HFF-Myc (cell line): ENCODE measurements around the gene TSN.

Experiments
- DNase-seq: peaks from one replicate; pipeline ENCODE4 v3.0.0-alpha.2; 2011; ENCODE audit warnings: low read depth; ENCODE audit errors: extremely low read depth
- H3K4me3 ChIP-seq: replicated peaks from 2 replicates; pipeline ENCODE4 v1.5.1; 2011; ENCODE audit warnings: low read depth, mild to moderate bottlenecking, control low read depth, low read length
- CTCF ChIP-seq: IDR thresholded peaks from 2 replicates; pipeline ENCODE4 v1.5.1; 2012; ENCODE audit warnings: mild to moderate bottlenecking, low read depth, low read length, control low read depth; ENCODE audit errors: missing control alignments

TSN gene

GRCh38 chr2:121783180-121783579 is 27.7 kb downstream of the TSN start:
- no peak for DNase-seq
- TF ChIP-seq CTCF: no peak
- no peak overlapping the region for H3K4me3 ChIP-seq

- no peak overlapping the region for H3K4me3 ChIP-seq
- no peak for DNase-seq
- TF ChIP-seq CTCF: no peak
Measured at GRCh38 chr2:121788685-121789084, 33.2 kb downstream of the TSN start.

GRCh38 chr2:121790276-121790956 is 35.0 kb downstream of the TSN start:
- TF ChIP-seq CTCF: no peak
- DNase-seq: peak; percentile 55
- no peak overlapping the region for H3K4me3 ChIP-seq

GRCh38 chr2:121791290-121791689 is 35.8 kb downstream of the TSN start:
- DNase-seq: no peak
- no peak for TF ChIP-seq CTCF
- no peak overlapping the region for H3K4me3 ChIP-seq

GRCh38 chr2:121791801-121792221 is 36.4 kb downstream of the TSN start:
- no peak for DNase-seq
- TF ChIP-seq CTCF: no peak
- no peak overlapping the region for H3K4me3 ChIP-seq

- no peak for DNase-seq
- H3K4me3 ChIP-seq: no peak overlapping the region
- TF ChIP-seq CTCF: no peak
Measured at GRCh38 chr2:121793816-121794215, 38.4 kb downstream of the TSN start.

GRCh38 chr2:121794233-121794632 is 38.8 kb downstream of the TSN start:
- TF ChIP-seq CTCF: no peak
- no peak overlapping the region for H3K4me3 ChIP-seq
- no peak for DNase-seq
